Adrenal gland (tissue), 12 donors: ENCODE measurements around the gene RNF141. TPM values are rescaled to one million over a fixed set of nuclear protein-coding genes. Genes with fewer than 3 reads are reported as not detected.

ENCODE experiments used
- DNase-seq, 7 donors: peaks; one replicate each; pipeline ENCODE4 v3.0.0-alpha.2; 2019 to 2020
- H3K27ac ChIP-seq, 5 donors: fragments of 200-600 bp; sonication (generic) in 4 of 5; 1 replicate in 3 of 5; 2 replicates in 2 of 5; pipeline versions ENCODE4 v1.5.1 to v1.8.0; 2016 to 2020; ENCODE audit warnings: mild to moderate bottlenecking in 1 of 5
- H3K27me3 ChIP-seq: fragments of 200-600 bp; 2 replicates; pipeline ENCODE4 v1.8.0; 2021
- H3K36me3 ChIP-seq, 2 donors: fragments of 200-600 bp; replicated peaks in 1 of 2; 1 replicate in 1 of 2; 2 replicates in 1 of 2; pipeline versions ENCODE4 v1.5.1 to v1.8.0; 2018 to 2022
- H3K4me1 ChIP-seq, 2 donors: fragments of 200-600 bp; replicated peaks in 1 of 2; 1 replicate in 1 of 2; 2 replicates in 1 of 2; pipeline versions ENCODE4 v1.5.1 to v1.8.0; 2018 to 2021
- H3K4me3 ChIP-seq, 4 donors: fragments of 200-600 bp; sonication (generic) in 3 of 4; one replicate each; pipeline ENCODE4 v1.5.1; 2016 to 2018
- H3K9me3 ChIP-seq, 3 donors: fragments of 200-600 bp; sonication (generic) in 1 of 3; replicated peaks in 1 of 3; 1 replicate in 2 of 3; 2 replicates in 1 of 3; pipeline versions ENCODE4 v1.5.1 to v1.8.0; 2016 to 2021
- POLR2A ChIP-seq, 2 donors: fragments of 450-650 bp; IDR thresholded peaks; one replicate each; pipeline ENCODE4 v1.6.1; 2017; ENCODE audit warnings: antibody characterized with exemption in 2 of 2, mild to moderate bottlenecking in 2 of 2, moderate library complexity in 1 of 2
- WGBS, 4 donors: extraction: QIAGEN DNeasy Blood & Tissue Kit in 2 of 4; methylation state at CpG; one replicate each; pipeline versions ENCODE4 v1.1.5 to v1.1.7; 2013 to 2017; 5-methylcytosine and 5-hydroxymethylcytosine counted together
- intact Hi-C, 2 donors: fragments of 100-400 bp; cut with DNase I; formaldehyde crosslinking; loops; one replicate each; pipeline versions ENCODE4 v1.14.1 to v1.15.0; 2022 to 2023
- polyA plus RNA-seq, 3 donors: library from polyadenylated mRNA; stranded (reverse); fragments of 200-250 nt in 2 of 3; fragments of 350-450 nt in 1 of 3; fragmentation: Illumina TruSeq in 1 of 3; extraction: RNeasy Lipid Tissue Mini Kit (QIAGEN cat#74804) in 1 of 3; gene quantifications; one replicate each; pipeline ENCODE4 v1.2.3, GENCODE V29; 2013 to 2014
- total RNA-seq, 9 donors: library from RNA; depleted of rRNA in 4 of 9; stranded (reverse); fragments of >200 nt in 4 of 9; fragments of 120-200 nt in 1 of 9; fragmentation: NEBNext Ultra II Directional in 1 of 9; extraction: Animal tissue kit (Norgen Biotek cat#: 25700) in 1 of 9; gene quantifications; one replicate each; pipeline versions ENCODE4 v1.1.0 to v1.2.4, GENCODE V29; 2013 to 2023
- TF ChIP-seq, protein P1 (sequence below), 6 experiments: fragments of 450-650 bp in 4 of 6; fragments of 200-600 bp in 2 of 6; sonication (generic) in 1 of 6; IDR thresholded peaks; 1 replicate in 5 of 6; 2 replicates in 1 of 6; pipeline versions ENCODE4 v1.5.1 to v1.8.0; 2016 to 2021; ENCODE audit warnings: antibody characterized with exemption in 6 of 6, mild to moderate bottlenecking in 2 of 6, moderate library complexity in 1 of 6
- donor health status: healthy with polysubstance abuse.
- donor health status: Bipolar disorder and iron deficiency.
- donor health status: DM: yes; HTN: yes; CAD: no.
- donor health status: DM: no; HTN: no; CAD: no.
- donor health status: DM: no; HTN: no; CAD: no.
- donor health status: DM: yes; HTN: yes; CAD: no.

The RNF141 gene
- total and polyA plus RNA-seq, 12 donors: 10.3 to 109 (median 56.1) TPM

DNA sequence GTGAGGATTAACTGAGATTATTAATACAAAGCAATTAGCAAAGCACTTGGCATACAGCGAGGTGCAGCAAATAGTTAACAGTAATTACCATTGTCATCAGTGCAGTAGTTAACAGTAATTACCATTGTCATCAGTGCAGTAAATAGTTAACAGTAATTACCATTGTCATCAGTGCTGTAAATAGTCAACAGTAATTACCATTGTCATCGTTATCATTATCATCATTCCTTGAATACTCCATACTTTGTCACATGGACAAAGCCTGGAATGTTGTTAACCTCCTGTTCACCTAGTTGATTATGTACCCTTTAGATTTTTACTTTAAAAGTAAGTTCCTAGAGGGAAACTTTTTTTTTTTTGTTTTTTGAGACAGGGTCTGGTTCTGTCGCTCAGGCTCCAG is 47.0 kb upstream of the RNF141 start:
- no peak overlapping the region for H3K4me3 ChIP-seq
- no peaks in the 10 kb centered on the region for H3K27me3 ChIP-seq
- no peak for TF ChIP-seq POLR2A (IDR thresholded peaks at IDR 0.05)
- TF ChIP-seq, protein P1, sequence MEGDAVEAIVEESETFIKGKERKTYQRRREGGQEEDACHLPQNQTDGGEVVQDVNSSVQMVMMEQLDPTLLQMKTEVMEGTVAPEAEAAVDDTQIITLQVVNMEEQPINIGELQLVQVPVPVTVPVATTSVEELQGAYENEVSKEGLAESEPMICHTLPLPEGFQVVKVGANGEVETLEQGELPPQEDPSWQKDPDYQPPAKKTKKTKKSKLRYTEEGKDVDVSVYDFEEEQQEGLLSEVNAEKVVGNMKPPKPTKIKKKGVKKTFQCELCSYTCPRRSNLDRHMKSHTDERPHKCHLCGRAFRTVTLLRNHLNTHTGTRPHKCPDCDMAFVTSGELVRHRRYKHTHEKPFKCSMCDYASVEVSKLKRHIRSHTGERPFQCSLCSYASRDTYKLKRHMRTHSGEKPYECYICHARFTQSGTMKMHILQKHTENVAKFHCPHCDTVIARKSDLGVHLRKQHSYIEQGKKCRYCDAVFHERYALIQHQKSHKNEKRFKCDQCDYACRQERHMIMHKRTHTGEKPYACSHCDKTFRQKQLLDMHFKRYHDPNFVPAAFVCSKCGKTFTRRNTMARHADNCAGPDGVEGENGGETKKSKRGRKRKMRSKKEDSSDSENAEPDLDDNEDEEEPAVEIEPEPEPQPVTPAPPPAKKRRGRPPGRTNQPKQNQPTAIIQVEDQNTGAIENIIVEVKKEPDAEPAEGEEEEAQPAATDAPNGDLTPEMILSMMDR (IDR thresholded peaks at IDR 0.05): no peak
- peaks cover 11 to 37% of the 10 kb centered on the region in 2 donors for H3K4me1 ChIP-seq
- WGBS, 4 donors: 91 to 95% (median 93%) methylated on average over 3 of the region's 3 CpGs
- intact Hi-C loops: no loop called here
- peak overlapping the region in 1 of 5 donors; percentile 12 for H3K27ac ChIP-seq
- no peaks in the 10 kb centered on the region for H3K36me3 ChIP-seq
- H3K9me3 ChIP-seq: no peaks in the 10 kb centered on the region
- DNase-seq: no peak

DNA sequence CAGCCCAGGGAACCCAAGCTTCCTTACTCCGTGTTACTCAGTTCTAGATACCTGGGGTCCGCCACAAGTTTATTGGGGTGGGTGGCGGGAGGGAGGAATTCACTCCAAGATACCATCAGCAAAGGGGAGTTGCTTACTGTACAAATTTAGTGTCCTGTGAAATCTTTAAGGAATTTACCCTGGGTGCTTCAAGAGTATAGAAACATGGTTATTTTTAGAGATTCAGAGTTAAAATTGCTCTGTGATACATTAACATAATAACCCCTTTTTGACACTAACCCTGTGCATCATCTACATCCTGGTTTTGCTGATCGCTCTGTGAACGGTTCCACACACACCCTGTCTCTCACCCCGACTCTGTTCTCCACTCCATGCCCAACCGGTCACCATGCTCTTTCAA is 46.4 kb upstream of the RNF141 start:
- Histone ChIP-seq H3K4me3 (no peak overlapping the region), H3K27ac (peak overlapping the region in 3 of 5 donors; percentile 40 to 82 (median 48)), H3K4me1 (peaks cover 11 to 38% of the 10 kb centered on the region in 2 donors), H3K36me3 (no peaks in the 10 kb centered on the region), H3K9me3 (no peaks in the 10 kb centered on the region), H3K27me3 (no peaks in the 10 kb centered on the region)
- no peak for DNase-seq
- TF ChIP-seq, protein P1 (IDR thresholded peaks at IDR 0.05): no peak
- no peak for TF ChIP-seq POLR2A (IDR thresholded peaks at IDR 0.05)
- WGBS, 4 donors: 92 to 94% (median 93%) methylated on average over 7 of the region's 7 CpGs
- intact Hi-C loops: no loop called here

DNA sequence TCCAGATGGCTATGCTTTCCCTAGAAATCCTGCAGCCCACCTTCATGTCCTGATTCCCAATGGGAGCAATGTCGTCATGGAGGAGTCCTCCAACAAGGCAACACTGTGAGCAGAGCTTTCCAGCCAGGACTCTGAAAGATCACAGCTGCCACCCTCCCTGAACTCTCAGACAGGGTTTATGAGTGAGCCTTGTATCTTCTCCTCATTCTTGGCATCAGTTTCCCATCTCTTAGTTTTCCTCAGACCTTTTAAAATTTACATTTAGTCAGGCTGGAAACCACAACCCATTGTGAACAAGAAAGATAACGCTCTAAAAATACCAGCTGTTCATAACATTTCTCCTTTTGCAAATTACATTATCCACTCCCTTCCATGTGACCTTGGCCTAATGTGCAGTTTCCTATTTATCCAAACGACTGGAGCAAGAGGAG is 43.1 kb upstream of the RNF141 start:
- intact Hi-C loops: no loop called here
- 11 to 16% (median 16%) methylated on average over 3 of the region's 3 CpGs for WGBS, 4 donors
- no peaks in the 10 kb centered on the region for H3K9me3 ChIP-seq

DNA sequence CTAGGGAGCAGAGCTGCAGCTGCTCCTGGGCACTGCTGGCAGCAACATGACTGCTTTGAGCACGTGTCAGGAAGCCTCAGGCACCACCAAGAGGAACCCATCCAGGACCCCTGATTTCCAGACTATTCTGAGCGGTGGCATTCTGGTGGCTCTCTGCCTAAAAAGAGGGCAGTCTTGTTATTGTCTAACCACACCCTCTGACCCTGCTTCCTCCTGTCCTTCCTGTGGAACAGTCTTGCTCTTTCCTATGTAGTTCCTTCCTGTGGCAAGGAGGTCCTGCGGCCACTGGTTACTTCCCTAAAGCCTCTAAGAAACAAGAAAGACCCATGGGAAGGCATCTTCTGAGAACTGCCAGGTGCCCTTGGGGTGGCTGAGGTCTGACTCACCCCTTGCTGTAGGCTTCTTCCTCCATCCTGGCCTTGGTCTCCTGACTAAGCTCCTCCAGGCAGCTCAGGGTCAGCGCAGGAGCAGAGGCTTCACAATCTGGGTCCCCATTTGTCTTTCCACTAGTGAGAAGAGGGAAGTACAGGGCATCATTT is 40.6 kb upstream of the RNF141 start:
- TF ChIP-seq POLR2A (IDR thresholded peaks at IDR 0.05): no peak
- TF ChIP-seq, protein P1 (IDR thresholded peaks at IDR 0.05): no peak
- Histone ChIP-seq H3K36me3 (peaks cover 0 to 23% of the 10 kb centered on the region in 2 donors), H3K9me3 (no peaks in the 10 kb centered on the region), H3K4me3 (no peak overlapping the region), H3K27ac (peak overlapping the region in 4 of 5 donors; percentile 5 to 79 (median 62)), H3K27me3 (no peaks in the 10 kb centered on the region), H3K4me1 (peaks cover 26 to 52% of the 10 kb centered on the region in 2 donors)
- 49 to 56% (median 53%) methylated on average over 4 of the region's 4 CpGs for WGBS, 4 donors
- DNase-seq: peak; percentile 73 to 90 (median 87)
- intact Hi-C loops: no loop called here

More for the DNA sequence above, 43.1 kb upstream of the RNF141 start:
- Histone ChIP-seq H3K36me3 (peaks cover 0 to 12% of the 10 kb centered on the region in 2 donors), H3K27me3 (no peaks in the 10 kb centered on the region), H3K4me1 (peaks cover 26 to 56% of the 10 kb centered on the region in 2 donors), H3K4me3 (no peak overlapping the region), H3K27ac (peak overlapping the region in 4 of 5 donors; percentile 55 to 78 (median 66))
- DNase-seq: peak in 1 of 7 donors; percentile 76
- TF ChIP-seq, protein P1 (IDR thresholded peaks at IDR 0.05): no peak
- TF ChIP-seq POLR2A (IDR thresholded peaks at IDR 0.05): no peak
